Astrocyte of the cerebellum (primary cell): Measurements from ENCODE around the gene PLB1.
A peak's percentile ranks its signal among the peaks of the same experiment; 100 is the strongest.

ENCODE experiments used
- DNase-seq: peaks from one replicate; pipeline ENCODE4 v3.0.0-alpha.2; 2011; ENCODE audit warnings: low read depth
- H3K4me3 ChIP-seq: 2 replicates; pipeline ENCODE4 v1.5.1; 2011; ENCODE audit warnings: mild to moderate bottlenecking, low read depth, low read length, moderate library complexity
- CTCF ChIP-seq: IDR thresholded peaks from 2 replicates; pipeline ENCODE4 v1.5.1; 2012; ENCODE audit warnings: low read length, low read depth, moderate library complexity, mild to moderate bottlenecking; ENCODE audit errors: missing control alignments
- in situ Hi-C: cut with HindIII; loops from 2 replicates; pipeline ENCODE4 v1.10.0; 2017; ENCODE audit warnings: low sequenced_read_pairs

PLB1 gene

GRCh38 chr2:28607730-28608499 is 112.1 kb downstream of the PLB1 start:
- H3K4me3 ChIP-seq, result no peak overlapping the region
- in situ Hi-C loops, result no loop called here
- DNase-seq, result no peak
- no peak for TF ChIP-seq CTCF

- no peak overlapping the region for H3K4me3 ChIP-seq
- no peak for TF ChIP-seq CTCF
- no peak for DNase-seq
- in situ Hi-C loops, result no loop called here
These were observed 112.9 kb downstream of the PLB1 start for GRCh38 chr2:28608500-28609424.

- in situ Hi-C loops, result no loop called here
- H3K4me3 ChIP-seq, result no peak overlapping the region
- peak; percentile 90 for DNase-seq
- TF ChIP-seq CTCF, result no peak
These were observed 114.8 kb downstream of the PLB1 start for GRCh38 chr2:28610583-28611201.

GRCh38 chr2:28612131-28612812 is 116.4 kb downstream of the PLB1 start:
- in situ Hi-C loops, result no loop called here
- H3K4me3 ChIP-seq, result no peak overlapping the region
- no peak for DNase-seq
- TF ChIP-seq CTCF, result no peak

GRCh38 chr2:28613186-28613585 is 117.3 kb downstream of the PLB1 start:
- DNase-seq, result no peak

More at GRCh38 chr2:28613186-28613585, 117.3 kb downstream of the PLB1 start:
- no peak overlapping the region for H3K4me3 ChIP-seq
- no peak for TF ChIP-seq CTCF
- in situ Hi-C loops, result no loop called here
